ENCODE results near the gene CSK.
"Not testable (repeated sequence)": the region's sequence is repeated elsewhere in the genome, so short reads cannot be mapped to it uniquely, and the experiment has no call there.

- TF ChIP-seq CTCF, POLR2A (IDR thresholded peaks at IDR 0.05): not testable (repeated sequence)
These were observed 43.6 kb upstream of the CSK start for GRCh38 chr15:74738239-74738638.
